H1 (cell line): ENCODE results near the gene PPRC1. TPM values are rescaled to one million over a fixed set of nuclear protein-coding genes. Genes with fewer than 3 reads are reported as not detected.

Experiments
- CTCF ChIA-PET: fragments of 300-600 bp; sonication (Branson Sonifier 250); formaldehyde crosslinking; loops from one replicate; lab custom pipeline; 2021; ENCODE audit not compliant: partially characterized antibody; lab: Charles Lee
- POLR2A ChIA-PET: fragments of 300-600 bp; sonication (Branson Sonifier 250); formaldehyde crosslinking; loops from one replicate; lab custom pipeline; 2021; ENCODE audit warnings: inconsistent platforms; ENCODE audit not compliant: partially characterized antibody; lab: Charles Lee
- DNase-seq, 2 experiments: peaks; one replicate each; pipeline versions ENCODE4 v3.0.0 to v3.0.0-alpha.2; 2010 to 2022; ENCODE audit warnings: low spot score in 2 of 2, low read depth in 1 of 2, mixed read lengths in 1 of 2
- FAIRE-seq: peaks from 2 replicates; lab custom pipeline; 2011; peaks lifted over from hg19 to GRCh38; lab: Jason Lieb, UNC
- H2AFZ ChIP-seq: 2 replicates; pipeline ENCODE4 v1.8.1; 2012; ENCODE audit warnings: low read length, inconsistent platforms
- H2AK5ac ChIP-seq: 2 replicates; pipeline ENCODE4 v1.6.1; 2013; ENCODE audit warnings: low read depth, low read length
- H2BK120ac ChIP-seq: replicated peaks from 2 replicates; pipeline ENCODE3; 2013; ENCODE audit warnings: low read depth, low read length, inconsistent platforms
- H2BK12ac ChIP-seq: 2 replicates; pipeline ENCODE4 v1.6.1; 2013; ENCODE audit warnings: low read depth, low read length
- H2BK15ac ChIP-seq: 2 replicates; pipeline ENCODE4 v1.6.1; 2013; ENCODE audit warnings: low read length
- H2BK20ac ChIP-seq: 2 replicates; pipeline ENCODE4 v1.6.1; 2013; ENCODE audit warnings: low read length
- H2BK5ac ChIP-seq: 2 replicates; pipeline ENCODE4 v1.6.1; 2013; ENCODE audit warnings: low read depth, low read length
- H3K14ac ChIP-seq: 2 replicates; pipeline ENCODE4 v1.6.1; 2013; ENCODE audit warnings: inconsistent platforms; ENCODE audit not compliant: insufficient read length
- H3K18ac ChIP-seq: 2 replicates; pipeline ENCODE4 v1.6.1; 2013; ENCODE audit warnings: low read length; ENCODE audit errors: extremely low read depth
- H3K23ac ChIP-seq: 2 replicates; pipeline ENCODE4 v1.6.1; 2013; ENCODE audit warnings: inconsistent platforms; ENCODE audit not compliant: insufficient read length
- H3K23me2 ChIP-seq: 2 replicates; pipeline ENCODE4 v1.6.1; 2013; ENCODE audit warnings: low read depth, low read length
- H3K27ac ChIP-seq: 2 replicates; pipeline ENCODE4 v1.6.1; 2011; ENCODE audit warnings: low read depth, low read length, inconsistent platforms
- H3K27me3 ChIP-seq, 4 experiments: replicated peaks in 1 of 4; 1 replicate in 1 of 4; 2 replicates in 3 of 4; pipeline versions ENCODE4 v1.6.1 to v1.8.1; 2011 to 2013; ENCODE audit warnings: low read length in 3 of 4, mild to moderate bottlenecking in 3 of 4, inconsistent platforms in 2 of 4, mixed read lengths in 2 of 4, moderate library complexity in 1 of 4; ENCODE audit not compliant: control insufficient read depth in 3 of 4, insufficient read depth in 3 of 4; ENCODE audit errors: extremely low read depth in 1 of 4
- H3K36me3 ChIP-seq, 4 experiments: 2 replicates each; pipeline versions ENCODE4 v1.6.1 to v1.8.1; 2011 to 2013; ENCODE audit warnings: mild to moderate bottlenecking in 4 of 4, low read length in 3 of 4, moderate library complexity in 2 of 4, control low read depth in 1 of 4, inconsistent platforms in 1 of 4; ENCODE audit not compliant: insufficient read depth in 4 of 4, control insufficient read depth in 2 of 4
- H3K4ac ChIP-seq: replicated peaks from 2 replicates; pipeline ENCODE3; 2013; ENCODE audit warnings: low read length, low read depth, mixed read lengths, inconsistent platforms; ENCODE audit not compliant: insufficient read length
- H3K4me1 ChIP-seq, 4 experiments: replicated peaks in 1 of 4; 1 replicate in 1 of 4; 2 replicates in 3 of 4; pipeline versions ENCODE4 v1.6.1 to v1.8.1; 2011 to 2013; ENCODE audit warnings: low read length in 3 of 4, inconsistent platforms in 2 of 4, mixed read lengths in 1 of 4; ENCODE audit not compliant: insufficient read depth in 4 of 4, control insufficient read depth in 3 of 4
- H3K4me2 ChIP-seq, 2 experiments: 2 replicates each; pipeline versions ENCODE4 v1.6.1 to v1.8.1; 2011 to 2013; ENCODE audit warnings: low read depth in 2 of 2, low read length in 2 of 2, control low read depth in 1 of 2, inconsistent platforms in 1 of 2, mild to moderate bottlenecking in 1 of 2; ENCODE audit not compliant: insufficient read depth in 1 of 2
- H3K4me3 ChIP-seq, 4 experiments: fragments of 200-600, 300-600 bp in 1 of 4; sonication (generic), shearing (Covaris generic), sonication (Bioruptor Twin) in 1 of 4; 2 replicates each; pipeline versions ENCODE4 v1.5.1 to v1.8.1; 2011 to 2016; ENCODE audit warnings: low read length in 4 of 4, low read depth in 3 of 4, control low read depth in 2 of 4, inconsistent platforms in 2 of 4, mild to moderate bottlenecking in 2 of 4, mixed read lengths in 1 of 4, moderate library complexity in 1 of 4; ENCODE audit not compliant: insufficient read depth in 2 of 4; ENCODE audit errors: extremely low read depth in 1 of 4
- H3K56ac ChIP-seq: replicated peaks from 2 replicates; pipeline ENCODE3; 2013; ENCODE audit warnings: low read depth, mild to moderate bottlenecking, mixed read lengths, low read length, inconsistent platforms; ENCODE audit not compliant: insufficient read length
- H3K79me1 ChIP-seq: 2 replicates; pipeline ENCODE4 v1.6.1; 2013; ENCODE audit warnings: low read depth, low read length, control low read depth
- H3K79me2 ChIP-seq, 2 experiments: 2 replicates each; pipeline versions ENCODE4 v1.6.1 to v1.8.1; 2012 to 2013; ENCODE audit warnings: low read length in 2 of 2, mild to moderate bottlenecking in 2 of 2, inconsistent platforms in 1 of 2; ENCODE audit not compliant: insufficient read depth in 2 of 2, control insufficient read depth in 1 of 2
- H3K9ac ChIP-seq, 4 experiments: replicated peaks in 1 of 4; 1 replicate in 1 of 4; 2 replicates in 3 of 4; pipeline versions ENCODE4 v1.6.1 to v1.8.1; 2011 to 2013; ENCODE audit warnings: low read depth in 3 of 4, low read length in 3 of 4, control low read depth in 2 of 4, mild to moderate bottlenecking in 2 of 4, moderate library complexity in 2 of 4, inconsistent platforms in 1 of 4; ENCODE audit errors: extremely low read depth in 1 of 4
- H3K9me3 ChIP-seq, 2 experiments: 2 replicates each; pipeline versions ENCODE4 v1.6.1 to v1.8.1; 2012 to 2013; ENCODE audit warnings: mild to moderate bottlenecking in 2 of 2, moderate library complexity in 2 of 2, control low read depth in 1 of 2, inconsistent platforms in 1 of 2, low read depth in 1 of 2, low read length in 1 of 2, mixed read lengths in 1 of 2; ENCODE audit not compliant: insufficient read depth in 2 of 2
- H4K20me1 ChIP-seq, 2 experiments: replicated peaks in 1 of 2; 2 replicates each; pipeline versions ENCODE3 to v1.8.1; 2011 to 2013; ENCODE audit warnings: inconsistent platforms in 2 of 2, low read length in 2 of 2, mild to moderate bottlenecking in 1 of 2; ENCODE audit not compliant: insufficient read depth in 2 of 2, control insufficient read depth in 1 of 2
- H4K5ac ChIP-seq: 2 replicates; pipeline ENCODE4 v1.6.1; 2013; ENCODE audit warnings: low read length, low read depth, mixed read lengths, inconsistent platforms; ENCODE audit not compliant: insufficient read length
- H4K8ac ChIP-seq: 2 replicates; pipeline ENCODE4 v1.8.0; 2013; ENCODE audit warnings: mild to moderate bottlenecking, moderate library complexity, low read length, inconsistent platforms; ENCODE audit not compliant: insufficient read depth; ENCODE audit errors: extremely low read depth
- H4K91ac ChIP-seq: replicated peaks from 2 replicates; pipeline ENCODE3; 2013; ENCODE audit warnings: low read length, mixed read lengths, inconsistent platforms; ENCODE audit not compliant: insufficient read length
- ASH2L ChIP-seq: fragments of 200-600, 300-600 bp; sonication (generic); IDR thresholded peaks from one replicate; pipeline ENCODE4 v1.7.1; 2017; ENCODE audit warnings: low read length
- CHD2 ChIP-seq: IDR thresholded peaks from 2 replicates; pipeline ENCODE4 v1.6.1; 2012; ENCODE audit warnings: low read length, improper control_type of control experiment
- EZH2 ChIP-seq: fragments of 200-600 bp; sonication (generic); IDR thresholded peaks from 2 replicates; pipeline ENCODE4 v1.7.1; 2012; ENCODE audit warnings: low read depth, mild to moderate bottlenecking, moderate library complexity, low read length, inconsistent platforms; ENCODE audit not compliant: severe bottlenecking
- NANOG ChIP-seq: IDR thresholded peaks from 2 replicates; pipeline ENCODE4 v1.6.1; 2011; ENCODE audit warnings: low read length, low read depth, mild to moderate bottlenecking, inconsistent platforms; ENCODE audit not compliant: insufficient read depth, poor library complexity, severe bottlenecking
- POLR2A ChIP-seq, 2 experiments: IDR thresholded peaks; 1 replicate in 1 of 2; 2 replicates in 1 of 2; pipeline ENCODE4 v1.6.1; 2011; ENCODE audit warnings: low read depth in 2 of 2, low read length in 2 of 2, mild to moderate bottlenecking in 2 of 2; ENCODE audit errors: control extremely low read depth in 1 of 2
- RAD21 ChIP-seq, 2 experiments: IDR thresholded peaks in 1 of 2; conservative IDR thresholded peaks in 1 of 2; 2 replicates each; pipeline ENCODE4 v1.6.1; 2011; ENCODE audit warnings: low read depth in 2 of 2, low read length in 2 of 2, improper control_type of control experiment in 1 of 2, inconsistent platforms in 1 of 2, mild to moderate bottlenecking in 1 of 2, moderate library complexity in 1 of 2
- RXRA ChIP-seq: IDR thresholded peaks from 2 replicates; pipeline ENCODE4 v1.6.1; 2011; ENCODE audit warnings: low read depth, mild to moderate bottlenecking, low read length, moderate library complexity; ENCODE audit not compliant: insufficient read depth
- SIN3A ChIP-seq, 2 experiments: IDR thresholded peaks in 1 of 2; conservative IDR thresholded peaks in 1 of 2; 2 replicates each; pipeline ENCODE4 v1.6.1; 2011 to 2012; ENCODE audit warnings: low read length in 2 of 2, improper control_type of control experiment in 1 of 2, low read depth in 1 of 2, mild to moderate bottlenecking in 1 of 2
- TEAD4 ChIP-seq: IDR thresholded peaks from 2 replicates; pipeline ENCODE4 v1.6.1; 2012; ENCODE audit warnings: low read depth, low read length, inconsistent platforms, mixed read lengths
- USF2 ChIP-seq: IDR thresholded peaks from 2 replicates; pipeline ENCODE4 v1.6.1; 2011; ENCODE audit warnings: low read length, improper control_type of control experiment
- YY1 ChIP-seq: IDR thresholded peaks from 2 replicates; pipeline ENCODE4 v1.6.1; 2011; ENCODE audit warnings: low read depth, mild to moderate bottlenecking, low read length
- WGBS, 2 experiments: shearing (Covaris generic) in 1 of 2; methylation state at CpG; one replicate each; pipeline versions ENCODE4 v1.1.6 to v1.1.7; 2013 to 2015; ENCODE audit warnings: low lambda C conversion rate in 2 of 2, mixed read lengths in 2 of 2, inconsistent platforms in 1 of 2, low coverage in 1 of 2, missing lambda C conversion rate in 1 of 2; ENCODE audit not compliant: insufficient replicate concordance in 2 of 2, insufficient coverage in 1 of 2, insufficient read length in 1 of 2; ENCODE audit errors: extremely low coverage in 1 of 2, missing lambda C conversion rate in 1 of 2; 5-methylcytosine and 5-hydroxymethylcytosine counted together
- polyA plus RNA-seq, 7 experiments: library from polyadenylated mRNA; depleted of rRNA in 3 of 7; stranded (reverse) in 5 of 7; unstranded in 2 of 7; fragments of >200 nt in 5 of 7; fragments of 200-250 nt in 2 of 7; gene quantifications; 1 replicate in 5 of 7; 2 replicates in 1 of 7; 4 replicates in 1 of 7; pipeline versions ENCODE4 v1.2.1 to v1.2.3, GENCODE V29; 2011 to 2013; ENCODE audit warnings: missing spikeins in 2 of 7, mixed read lengths in 2 of 7
- total RNA-seq: library from RNA; stranded (reverse); fragmentation: NEBNext Ultra II Directional; extraction: Animal tissue kit (Norgen Biotek cat#: 25700); gene quantifications from 2 replicates; pipeline ENCODE4 v1.2.1, GENCODE V29; 2021

Gene PPRC1
- total and polyA plus RNA-seq, 2 of the 8 experiments (the other 6 are each of a cell fraction or from before 2014, with no cell fraction given) = 46.5 to 88.4 TPM

DNA sequence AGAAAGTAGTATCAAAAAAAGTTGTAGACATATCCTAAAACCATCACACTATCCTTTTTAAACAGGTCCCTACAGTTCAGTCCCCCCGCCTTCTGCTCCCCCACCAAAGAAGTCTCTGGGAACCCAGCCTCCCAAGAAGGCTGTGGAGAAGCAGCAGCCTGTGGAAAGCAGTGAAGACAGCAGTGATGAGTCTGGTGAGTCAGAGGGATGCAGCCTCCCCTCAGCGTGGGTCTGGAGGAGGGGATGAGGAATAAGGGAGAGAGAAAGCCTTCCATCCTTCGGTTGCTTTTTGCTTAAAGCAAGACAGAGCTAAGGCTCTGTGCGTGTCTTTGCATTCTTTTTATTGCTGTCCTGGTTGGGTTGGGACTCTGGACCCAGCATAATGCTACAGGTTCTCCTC is 27.0 kb downstream of the PPRC1 start:
- Histone ChIP-seq H3K9me3 (no peaks in the 10 kb centered on the region), H2BK120ac (no peak overlapping the region), H3K36me3 (peaks cover 50 to 74% (median 67%) of the 10 kb centered on the region in 4 experiments), H2BK12ac (no peak overlapping the region), H3K14ac (no peak overlapping the region), H3K4me3 (no peak overlapping the region), H4K91ac (no peak overlapping the region), H3K4ac (no peak overlapping the region), H3K27me3 (no peaks in the 10 kb centered on the region), H4K20me1 (peaks cover 12 to 17% of the 10 kb centered on the region in 2 experiments), H2BK20ac (no peak overlapping the region), H3K4me1 (peaks cover 0 to 4% (median 0%) of the 10 kb centered on the region in 4 experiments; a peak in 1 of 7 replicates), H3K79me2 (peaks cover 9 to 26% of the 10 kb centered on the region in 2 experiments), H3K56ac (no peak overlapping the region), H3K23me2 (no peaks in the 10 kb centered on the region), H3K18ac (no peak overlapping the region), H3K4me2 (no peak overlapping the region), H4K8ac (no peak overlapping the region), H2BK15ac (no peak overlapping the region), H3K9ac (no peak overlapping the region), H4K5ac (no peak overlapping the region), H2AFZ (no peak overlapping the region), H3K79me1 (0 out of 2 replicates have a peak, but pooled peaks cover 7% of the 10 kb centered on the region), H3K23ac (no peak overlapping the region), H2AK5ac (no peak overlapping the region), H3K27ac (no peak overlapping the region), H2BK5ac (no peak overlapping the region)
- CTCF ChIA-PET = interaction anchor here (0.7 to 5.2 kb wide), 6 partner anchors 10 to 234 kb away, joined by 3 to 28 read pairs (median 3); no protein-coding TSS in a partner anchor
- FAIRE-seq (no peak), DNase-seq (no peak)
- POLR2A ChIA-PET = interaction anchor here (1.1 to 17.3 kb wide), 5 partner anchors 9 to 54 kb away, joined by 3 to 408 read pairs (median 4); partner anchors contain the start of gene NOLC1
- 95% methylated on average over 4 of the region's 4 CpGs; no CpG with 5 or more reads in 1 of the 2 experiments for WGBS, 2 experiments
- TF ChIP-seq RAD21 (IDR thresholded peaks at IDR 0.05 in 1 of 2, conservative IDR thresholded peaks at IDR 0.05 in 1 of 2; ENCODE audit: low read depth in 2 of 2, low read length in 2 of 2) (no peak), EZH2 (no peak), USF2 (no peak), TEAD4 (no peak), RXRA (no peak), CHD2 (no peak), POLR2A (IDR thresholded peaks at IDR 0.05; ENCODE audit: control extremely low read depth in 1 of 2, low read depth in 2 of 2, low read length in 2 of 2) (peak in 1 of 2 experiments; percentile 33; a peak in 1 of 3 replicates), NANOG (no peak), SIN3A (conservative IDR thresholded peaks at IDR 0.05 in 1 of 2, IDR thresholded peaks at IDR 0.05 in 1 of 2; ENCODE audit: low read depth in 1 of 2, low read length in 2 of 2) (no peak), YY1 (no peak), ASH2L (no peak)
